ENCODE data around the gene SMIM38.
A peak's percentile ranks its signal among the peaks of the same experiment; 100 is the strongest.
"Not testable (repeated sequence)": the region's sequence is repeated elsewhere in the genome, so short reads cannot be mapped to it uniquely, and the experiment has no call there.

SMIM38 gene

GRCh38 chr11:69122630-69123431 is 32.9 kb upstream of the SMIM38 start:
- DNase-seq: peak; percentile 53 to 61

GRCh38 chr11:69123593-69124545 is 31.9 kb upstream of the SMIM38 start:
- no peak for DNase-seq

- DNase-seq: no peak
These were observed 29.9 kb upstream of the SMIM38 start for GRCh38 chr11:69125861-69126260.

GRCh38 chr11:69126286-69126685 is 29.4 kb upstream of the SMIM38 start:
- DNase-seq: no peak

- DNase-seq: no peak
These were observed 28.5 kb upstream of the SMIM38 start for GRCh38 chr11:69127081-69127850.

GRCh38 chr11:69127884-69128283 is 27.9 kb upstream of the SMIM38 start:
- no peak for DNase-seq

- DNase-seq: no peak
These were observed 26.7 kb upstream of the SMIM38 start for GRCh38 chr11:69129053-69129452.

GRCh38 chr11:69129647-69130046 is 26.1 kb upstream of the SMIM38 start:
- DNase-seq: no peak

- no peak for DNase-seq
These were observed 25.1 kb upstream of the SMIM38 start for GRCh38 chr11:69130654-69131053.

GRCh38 chr11:69131121-69131566 is 24.6 kb upstream of the SMIM38 start:
- no peak for DNase-seq

- DNase-seq: no peak
These were observed 24.0 kb upstream of the SMIM38 start for GRCh38 chr11:69131644-69132300.

GRCh38 chr11:69132301-69132670 is 23.4 kb upstream of the SMIM38 start:
- no peak for DNase-seq

GRCh38 chr11:69133251-69133650 is 22.5 kb upstream of the SMIM38 start:
- DNase-seq: no peak

- DNase-seq: not testable (repeated sequence)
These were observed 21.6 kb upstream of the SMIM38 start for GRCh38 chr11:69134182-69134581.

GRCh38 chr11:69134957-69135356 is 20.8 kb upstream of the SMIM38 start:
- DNase-seq: no peak

GRCh38 chr11:69135420-69136363 is 20.0 kb upstream of the SMIM38 start:
- DNase-seq: no peak

- DNase-seq: no peak
These were observed 19.3 kb upstream of the SMIM38 start for GRCh38 chr11:69136471-69136870.

GRCh38 chr11:69137151-69137844 is 18.4 kb upstream of the SMIM38 start:
- no peak for DNase-seq

- DNase-seq: no peak
These were observed 17.5 kb upstream of the SMIM38 start for GRCh38 chr11:69138265-69138664.

- not testable (repeated sequence) for DNase-seq
These were observed 15.6 kb upstream of the SMIM38 start for GRCh38 chr11:69140161-69140560.

- no peak for DNase-seq
These were observed 15.1 kb upstream of the SMIM38 start for GRCh38 chr11:69140635-69141034.

Measured in stimulated activated CD4-positive, alpha-beta T cell treated with anti-CD3 and anti-CD28 coated beads, Interleukin-2, amount 100 ng/mL, for 48 hours (primary cell).